ENCODE measurements around the gene REXO4.

The REXO4 gene

DNA sequence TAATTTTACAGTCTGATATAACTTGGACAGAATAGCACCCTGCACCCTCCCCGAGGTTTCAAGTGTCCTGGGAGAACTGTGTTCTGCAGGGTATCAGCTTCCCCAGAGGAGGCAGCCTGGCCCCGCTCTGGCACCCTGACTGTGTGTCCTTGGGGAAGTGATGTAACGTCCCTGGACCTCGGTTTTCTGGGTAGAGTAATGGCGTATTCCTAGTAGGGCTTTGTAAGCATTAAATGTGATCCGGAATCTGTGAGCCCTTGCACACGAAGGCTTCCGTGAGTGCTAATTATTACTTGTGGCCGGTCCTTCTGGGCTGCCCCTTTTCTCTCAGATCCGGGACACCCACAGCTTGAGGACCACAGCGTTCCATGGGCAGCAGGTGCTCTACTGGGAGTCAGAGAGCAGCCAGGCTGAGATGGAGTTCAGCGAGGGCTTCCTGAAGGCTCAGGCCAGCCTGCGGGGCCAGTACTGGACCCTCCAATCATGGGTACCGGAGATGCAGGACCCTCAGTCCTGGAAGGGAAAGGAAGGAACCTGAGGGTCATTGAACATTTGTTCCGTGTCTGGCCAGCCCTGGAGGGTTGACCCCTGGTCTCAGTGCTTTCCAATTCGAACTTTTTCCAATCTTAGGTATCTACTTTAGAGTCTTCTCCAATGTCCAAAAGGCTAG, 41.0 kb upstream of the REXO4 start (continued):
- TF ChIP-seq HOXD13 (CRISPR knock-in tag; IDR thresholded peaks at IDR 0.05; ENCODE audit: borderline replicate concordance) (no peak), ZNF2 (tag by site-specific recombination; IDR thresholded peaks at IDR 0.05) (no peak), ZNF335 (tag by site-specific recombination; conservative IDR thresholded peaks at IDR 0.05) (no peak)

DNA sequence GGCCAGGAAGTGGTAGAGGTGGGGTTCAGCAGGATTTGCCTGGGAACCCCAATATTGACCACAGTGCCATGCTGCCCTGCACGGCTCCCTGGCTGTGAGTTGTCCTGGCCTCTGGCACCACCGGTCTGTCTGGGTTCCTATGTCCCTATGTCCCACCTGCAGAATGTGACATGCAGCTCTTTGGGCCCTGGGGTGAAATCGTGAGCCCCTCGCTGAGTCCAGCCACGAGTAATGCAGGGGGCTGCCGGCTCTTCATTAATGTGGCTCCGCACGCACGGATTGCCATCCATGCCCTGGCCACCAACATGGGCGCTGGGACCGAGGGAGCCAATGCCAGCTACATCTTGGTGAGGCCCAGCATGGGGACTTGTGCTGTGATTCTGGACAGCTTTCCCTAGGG, 39.9 kb upstream of the REXO4 start:
- CTCF ChIA-PET = interaction anchor here (0.7 to 1.9 kb wide), 5 partner anchors 8 to 216 kb away, joined by 3 to 7 read pairs (median 5); no protein-coding TSS in a partner anchor

DNA sequence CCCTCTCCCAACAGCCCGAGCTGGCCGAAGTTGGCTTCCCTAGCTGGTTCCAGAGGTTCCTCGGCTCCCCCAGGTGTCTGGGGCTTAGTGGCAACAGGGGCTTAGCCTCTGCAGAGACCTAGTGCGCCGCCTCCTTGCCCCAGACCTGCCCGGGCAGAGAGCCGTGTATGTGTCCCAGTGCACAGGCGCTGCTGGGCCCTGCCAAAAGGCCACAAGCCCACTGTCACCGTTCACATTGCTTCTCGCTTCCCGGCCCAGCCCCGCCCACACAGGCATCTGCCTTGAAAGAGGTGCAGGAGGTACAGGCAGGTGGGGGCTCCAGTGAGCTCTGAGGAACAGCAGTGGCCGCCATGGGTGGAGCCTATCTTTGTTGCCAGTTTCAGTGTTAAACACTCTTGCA, 39.4 kb upstream of the REXO4 start:
- Histone ChIP-seq H3K27ac (ENCODE audit: extremely low read depth, low read depth, low read length) (no peak overlapping the region), H3K4me3 (ENCODE audit: low read depth, low read length) (no peak overlapping the region), H3K36me3 (ENCODE audit: control insufficient read depth in 2 of 2, insufficient read depth in 1 of 2, low read length in 2 of 2) (peaks cover 0 to 7% of the 10 kb centered on the region in 2 experiments; a peak in 1 of 3 replicates), H3K4me1 (ENCODE audit: control insufficient read depth, insufficient read depth, low read length) (no peaks in the 10 kb centered on the region), H3K9me3 (ENCODE audit: control insufficient read depth, insufficient read depth, low read depth, low read length) (no peaks in the 10 kb centered on the region)
- ChIA-PET CTCF (interaction anchor here (1.8 to 1.9 kb wide), 2 partner anchors 7 to 30 kb away, joined by 5 to 7 read pairs; no protein-coding TSS in a partner anchor), POLR2A (interaction anchor here (1.2 to 1.3 kb wide), 2 partner anchors 12 to 109 kb away, joined by 4 read pairs; partner anchors contain the start of genes MED22 and RPL7A)
- TF ChIP-seq ZNF621 (tag by site-specific recombination; IDR thresholded peaks at IDR 0.05) (no peak), ZNF585B (tag by site-specific recombination; IDR thresholded peaks at IDR 0.05) (no peak), ZNF521 (tag by site-specific recombination; IDR thresholded peaks at IDR 0.05) (no peak), ZNF600 (tag by site-specific recombination; IDR thresholded peaks at IDR 0.05) (no peak), ZNF426 (tag by site-specific recombination; IDR thresholded peaks at IDR 0.05) (no peak), ZNF174 (tag by site-specific recombination; IDR thresholded peaks at IDR 0.05) (no peak), ZBTB20 (tag by site-specific recombination; IDR thresholded peaks at IDR 0.05) (no peak), ZNF266 (tag by site-specific recombination; IDR thresholded peaks at IDR 0.05; ENCODE audit: low read depth) (no peak), ZNF785 (tag by site-specific recombination; IDR thresholded peaks at IDR 0.05) (no peak), ZNF335 (tag by site-specific recombination; conservative IDR thresholded peaks at IDR 0.05) (no peak), FEZF1 (tag by site-specific recombination; IDR thresholded peaks at IDR 0.05) (no peak), ZNF658 (tag by site-specific recombination; IDR thresholded peaks at IDR 0.05) (no peak), ZNF596 (tag by site-specific recombination; IDR thresholded peaks at IDR 0.05) (no peak)
- TF ChIP-seq, protein P1, sequence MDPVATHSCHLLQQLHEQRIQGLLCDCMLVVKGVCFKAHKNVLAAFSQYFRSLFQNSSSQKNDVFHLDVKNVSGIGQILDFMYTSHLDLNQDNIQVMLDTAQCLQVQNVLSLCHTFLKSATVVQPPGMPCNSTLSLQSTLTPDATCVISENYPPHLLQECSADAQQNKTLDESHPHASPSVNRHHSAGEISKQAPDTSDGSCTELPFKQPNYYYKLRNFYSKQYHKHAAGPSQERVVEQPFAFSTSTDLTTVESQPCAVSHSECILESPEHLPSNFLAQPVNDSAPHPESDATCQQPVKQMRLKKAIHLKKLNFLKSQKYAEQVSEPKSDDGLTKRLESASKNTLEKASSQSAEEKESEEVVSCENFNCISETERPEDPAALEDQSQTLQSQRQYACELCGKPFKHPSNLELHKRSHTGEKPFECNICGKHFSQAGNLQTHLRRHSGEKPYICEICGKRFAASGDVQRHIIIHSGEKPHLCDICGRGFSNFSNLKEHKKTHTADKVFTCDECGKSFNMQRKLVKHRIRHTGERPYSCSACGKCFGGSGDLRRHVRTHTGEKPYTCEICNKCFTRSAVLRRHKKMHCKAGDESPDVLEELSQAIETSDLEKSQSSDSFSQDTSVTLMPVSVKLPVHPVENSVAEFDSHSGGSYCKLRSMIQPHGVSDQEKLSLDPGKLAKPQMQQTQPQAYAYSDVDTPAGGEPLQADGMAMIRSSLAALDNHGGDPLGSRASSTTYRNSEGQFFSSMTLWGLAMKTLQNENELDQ (tag by site-specific recombination; IDR thresholded peaks at IDR 0.05; ENCODE audit: low read depth) = no peak

More for the DNA sequence above, 39.9 kb upstream of the REXO4 start:
- TF ChIP-seq, protein P2, sequence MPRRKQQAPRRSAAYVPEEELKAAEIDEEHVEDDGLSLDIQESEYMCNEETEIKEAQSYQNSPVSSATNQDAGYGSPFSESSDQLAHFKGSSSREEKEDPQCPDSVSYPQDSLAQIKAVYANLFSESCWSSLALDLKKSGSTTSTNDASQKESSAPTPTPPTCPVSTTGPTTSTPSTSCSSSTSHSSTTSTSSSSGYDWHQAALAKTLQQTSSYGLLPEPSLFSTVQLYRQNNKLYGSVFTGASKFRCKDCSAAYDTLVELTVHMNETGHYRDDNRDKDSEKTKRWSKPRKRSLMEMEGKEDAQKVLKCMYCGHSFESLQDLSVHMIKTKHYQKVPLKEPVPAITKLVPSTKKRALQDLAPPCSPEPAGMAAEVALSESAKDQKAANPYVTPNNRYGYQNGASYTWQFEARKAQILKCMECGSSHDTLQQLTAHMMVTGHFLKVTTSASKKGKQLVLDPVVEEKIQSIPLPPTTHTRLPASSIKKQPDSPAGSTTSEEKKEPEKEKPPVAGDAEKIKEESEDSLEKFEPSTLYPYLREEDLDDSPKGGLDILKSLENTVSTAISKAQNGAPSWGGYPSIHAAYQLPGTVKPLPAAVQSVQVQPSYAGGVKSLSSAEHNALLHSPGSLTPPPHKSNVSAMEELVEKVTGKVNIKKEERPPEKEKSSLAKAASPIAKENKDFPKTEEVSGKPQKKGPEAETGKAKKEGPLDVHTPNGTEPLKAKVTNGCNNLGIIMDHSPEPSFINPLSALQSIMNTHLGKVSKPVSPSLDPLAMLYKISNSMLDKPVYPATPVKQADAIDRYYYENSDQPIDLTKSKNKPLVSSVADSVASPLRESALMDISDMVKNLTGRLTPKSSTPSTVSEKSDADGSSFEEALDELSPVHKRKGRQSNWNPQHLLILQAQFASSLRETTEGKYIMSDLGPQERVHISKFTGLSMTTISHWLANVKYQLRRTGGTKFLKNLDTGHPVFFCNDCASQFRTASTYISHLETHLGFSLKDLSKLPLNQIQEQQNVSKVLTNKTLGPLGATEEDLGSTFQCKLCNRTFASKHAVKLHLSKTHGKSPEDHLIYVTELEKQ (tag by site-specific recombination; IDR thresholded peaks at IDR 0.05; ENCODE audit: borderline replicate concordance) = no peak
- no peak for TF ChIP-seq ZNF366 (tag by site-specific recombination; conservative IDR thresholded peaks at IDR 0.05)
- no peak for TF ChIP-seq HOXC10 (CRISPR knock-in tag; IDR thresholded peaks at IDR 0.05)
- TF ChIP-seq ZNF629 (tag by site-specific recombination; IDR thresholded peaks at IDR 0.05) = no peak
- no peak for TF ChIP-seq ZNF10 (tag by site-specific recombination; IDR thresholded peaks at IDR 0.05)
- no peak for TF ChIP-seq ZBTB20 (tag by site-specific recombination; IDR thresholded peaks at IDR 0.05)
- TF ChIP-seq, protein P3, sequence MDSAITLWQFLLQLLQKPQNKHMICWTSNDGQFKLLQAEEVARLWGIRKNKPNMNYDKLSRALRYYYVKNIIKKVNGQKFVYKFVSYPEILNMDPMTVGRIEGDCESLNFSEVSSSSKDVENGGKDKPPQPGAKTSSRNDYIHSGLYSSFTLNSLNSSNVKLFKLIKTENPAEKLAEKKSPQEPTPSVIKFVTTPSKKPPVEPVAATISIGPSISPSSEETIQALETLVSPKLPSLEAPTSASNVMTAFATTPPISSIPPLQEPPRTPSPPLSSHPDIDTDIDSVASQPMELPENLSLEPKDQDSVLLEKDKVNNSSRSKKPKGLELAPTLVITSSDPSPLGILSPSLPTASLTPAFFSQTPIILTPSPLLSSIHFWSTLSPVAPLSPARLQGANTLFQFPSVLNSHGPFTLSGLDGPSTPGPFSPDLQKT (IDR thresholded peaks at IDR 0.05; ENCODE audit: borderline replicate concordance, low read depth, low read length) = no peak
- TF ChIP-seq ZSCAN16 (tag by site-specific recombination; IDR thresholded peaks at IDR 0.05) = no peak
- no peak for TF ChIP-seq ZNF175 (tag by site-specific recombination; IDR thresholded peaks at IDR 0.05)
- TF ChIP-seq ZNF155 (tag by site-specific recombination; IDR thresholded peaks at IDR 0.05) = no peak
- TF ChIP-seq GLIS1 (tag by site-specific recombination; IDR thresholded peaks at IDR 0.05) = no peak
- TF ChIP-seq GLI4 (tag by site-specific recombination; IDR thresholded peaks at IDR 0.05) = no peak
- TF ChIP-seq, protein P4, sequence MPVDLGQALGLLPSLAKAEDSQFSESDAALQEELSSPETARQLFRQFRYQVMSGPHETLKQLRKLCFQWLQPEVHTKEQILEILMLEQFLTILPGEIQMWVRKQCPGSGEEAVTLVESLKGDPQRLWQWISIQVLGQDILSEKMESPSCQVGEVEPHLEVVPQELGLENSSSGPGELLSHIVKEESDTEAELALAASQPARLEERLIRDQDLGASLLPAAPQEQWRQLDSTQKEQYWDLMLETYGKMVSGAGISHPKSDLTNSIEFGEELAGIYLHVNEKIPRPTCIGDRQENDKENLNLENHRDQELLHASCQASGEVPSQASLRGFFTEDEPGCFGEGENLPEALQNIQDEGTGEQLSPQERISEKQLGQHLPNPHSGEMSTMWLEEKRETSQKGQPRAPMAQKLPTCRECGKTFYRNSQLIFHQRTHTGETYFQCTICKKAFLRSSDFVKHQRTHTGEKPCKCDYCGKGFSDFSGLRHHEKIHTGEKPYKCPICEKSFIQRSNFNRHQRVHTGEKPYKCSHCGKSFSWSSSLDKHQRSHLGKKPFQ (tag by site-specific recombination; IDR thresholded peaks at IDR 0.05) = no peak
- POLR2A ChIA-PET = interaction anchor here (1.2 to 1.3 kb wide), 2 partner anchors 11 to 110 kb away, joined by 4 read pairs; partner anchors contain the start of genes MED22 and RPL7A
- H3K9me3 ChIP-seq (ENCODE audit: control insufficient read depth, insufficient read depth, low read depth, low read length) = no peaks in the 10 kb centered on the region
- no peaks in the 10 kb centered on the region for H3K4me1 ChIP-seq (ENCODE audit: control insufficient read depth, insufficient read depth, low read length)
- H3K36me3 ChIP-seq (ENCODE audit: control insufficient read depth in 2 of 2, insufficient read depth in 1 of 2, low read length in 2 of 2) = peaks cover 0 to 7% of the 10 kb centered on the region in 2 experiments; a peak in 1 of 3 replicates
- no peak overlapping the region for H3K27ac ChIP-seq (ENCODE audit: extremely low read depth, low read depth, low read length)
- H3K4me3 ChIP-seq (ENCODE audit: low read depth, low read length) = no peak overlapping the region

Data from HEK293 (cell line).